Pancreas (tissue), 10 donors: ENCODE data around the gene FBLN1. TPM values are rescaled to one million over a fixed set of nuclear protein-coding genes. Genes with fewer than 3 reads are reported as not detected.

Experiments used
- ATAC-seq, 4 donors: fragments of 200-7000 bp; cut with Tn5 transposase; one replicate each; pipeline versions ENCODE4 v1.8.0 to v1.9.1; 2020; ENCODE audit warnings: mild to moderate bottlenecking in 4 of 4, moderate library complexity in 4 of 4
- DNase-seq, 6 donors: peaks; one replicate each; pipeline ENCODE4 v3.0.0-alpha.2; 2020
- FAIRE-seq: peaks from 2 replicates; lab custom pipeline; 2012; peaks lifted over from hg19 to GRCh38; lab: Jason Lieb, UNC
- H3K27ac ChIP-seq, 4 donors: fragments of 200-600 bp; sonication (generic); 1 replicate in 3 of 4; 2 replicates in 1 of 4; pipeline versions ENCODE4 v1.5.0 to v1.8.0; 2020
- H3K27me3 ChIP-seq, 4 donors: fragments of 200-600 bp; one replicate each; pipeline ENCODE4 v1.8.0; 2021
- H3K36me3 ChIP-seq, 3 donors: fragments of 200-600 bp; sonication (generic) in 1 of 3; one replicate each; pipeline versions ENCODE4 v1.5.0 to v1.8.0; 2020 to 2021
- H3K4me1 ChIP-seq, 3 donors: fragments of 200-600 bp; one replicate each; pipeline ENCODE4 v1.8.0; 2021
- H3K4me3 ChIP-seq, 4 donors: fragments of 200-600 bp; sonication (generic) in 2 of 4; one replicate each; pipeline versions ENCODE4 v1.5.0 to v1.8.0; 2020 to 2021
- H3K9me3 ChIP-seq, 4 donors: fragments of 200-600 bp; one replicate each; pipeline ENCODE4 v1.8.0; 2021
- CTCF ChIP-seq, 4 donors: fragments of 200-600 bp; sonication (generic) in 3 of 4; IDR thresholded peaks; one replicate each; pipeline versions ENCODE4 v1.5.0 to v1.8.0; 2021; ENCODE audit warnings: antibody characterized with exemption in 4 of 4
- WGBS, 2 donors: extraction: QIAGEN DNeasy Blood & Tissue Kit; methylation state at CpG; one replicate each; pipeline ENCODE4 v1.1.7; 2013; 5-methylcytosine and 5-hydroxymethylcytosine counted together
- intact Hi-C, 3 donors: fragments of 100-400 bp; cut with DNase I; formaldehyde crosslinking; loops; one replicate each; pipeline versions ENCODE4 v1.11.1 to v1.14.2; 2022
- polyA plus RNA-seq, 2 donors: library from polyadenylated mRNA; stranded (reverse); fragments of 200-250 nt; gene quantifications; one replicate each; pipeline ENCODE4 v1.2.3, GENCODE V29; 2013
- total RNA-seq, 6 donors: library from RNA; stranded (reverse); fragmentation: NEBNext Ultra II Directional in 4 of 6; extraction: Animal tissue kit (Norgen Biotek cat#: 25700) in 4 of 6; gene quantifications; one replicate each; pipeline versions ENCODE4 v1.2.1 to v1.2.4, GENCODE V29; 2021 to 2023
- donor health status: healthy with polysubstance abuse.
- donor health status: DM: no; HTN: no; CAD: no; lungs with moderate emphysema.
- donor health status: DM: no; HTN: no; CAD: no.
- donor health status: control.
- donor health status: control.
- donor health status: Bipolar disorder and iron deficiency.
- donor health status: DM: yes; HTN: yes; CAD: no.
- donor health status: DM: no; HTN: no; CAD: no.
- donor health status: DM: no; HTN: no; CAD: no.
- donor health status: DM: yes; HTN: yes; CAD: no.

FBLN1 gene
- total and polyA plus RNA-seq, 8 donors, result 12.0 to 114 (median 21.5) TPM

GRCh38 chr22:45503816-45504372 lies 1.2 kb downstream of the FBLN1 start:
- TF ChIP-seq CTCF (IDR thresholded peaks at IDR 0.05), result no peak
- H3K36me3 ChIP-seq, result no peaks in the 10 kb centered on the region
- no peaks in the 10 kb centered on the region for H3K4me1 ChIP-seq
- DNase-seq, result peak in 2 of 6 donors; percentile 18 to 52
- H3K9me3 ChIP-seq, result no peaks in the 10 kb centered on the region
- H3K27ac ChIP-seq, result no peak overlapping the region
- intact Hi-C loops, result no loop called here
- no peak for ATAC-seq
- 50 to 61% methylated on average over 15 of the region's 15 CpGs for WGBS, 2 donors
- H3K4me3 ChIP-seq, result peak overlapping the region in 2 of 4 donors; percentile 36 to 45
- H3K27me3 ChIP-seq, result no peaks in the 10 kb centered on the region
- FAIRE-seq, result no peak

- Histone ChIP-seq H3K4me1 (no peaks in the 10 kb centered on the region), H3K9me3 (no peaks in the 10 kb centered on the region), H3K4me3 (peak overlapping the region in 1 of 4 donors; percentile 45), H3K36me3 (no peaks in the 10 kb centered on the region), H3K27me3 (no peaks in the 10 kb centered on the region), H3K27ac (no peak overlapping the region)
- intact Hi-C loops, result no loop called here
- FAIRE-seq, result no peak
- ATAC-seq, result peak in 1 of 4 donors; percentile 16
- no peak for TF ChIP-seq CTCF (IDR thresholded peaks at IDR 0.05)
- WGBS, 2 donors, result 48 to 49% methylated on average over 31 of the region's 31 CpGs
- peak in 1 of 6 donors; percentile 33 for DNase-seq
Observed at GRCh38 chr22:45504373-45505341, 2.0 kb downstream of the FBLN1 start.

GRCh38 chr22:45505991-45506747 lies 3.5 kb downstream of the FBLN1 start:
- WGBS, 2 donors, result 85 to 87% methylated on average over 14 of the region's 14 CpGs
- ATAC-seq, result no peak
- H3K36me3 ChIP-seq, result no peaks in the 10 kb centered on the region
- DNase-seq, result peak in 1 of 6 donors; percentile 14
- no peak overlapping the region for H3K27ac ChIP-seq
- intact Hi-C loops, result no loop called here
- no peak for FAIRE-seq
- TF ChIP-seq CTCF (IDR thresholded peaks at IDR 0.05), result no peak
- H3K4me3 ChIP-seq, result no peak overlapping the region
- no peaks in the 10 kb centered on the region for H3K9me3 ChIP-seq
- H3K4me1 ChIP-seq, result no peaks in the 10 kb centered on the region
- H3K27me3 ChIP-seq, result no peaks in the 10 kb centered on the region

GRCh38 chr22:45506816-45507360 lies 4.2 kb downstream of the FBLN1 start:
- TF ChIP-seq CTCF (IDR thresholded peaks at IDR 0.05), result no peak
- H3K9me3 ChIP-seq, result no peaks in the 10 kb centered on the region
- no peaks in the 10 kb centered on the region for H3K27me3 ChIP-seq
- no peaks in the 10 kb centered on the region for H3K36me3 ChIP-seq
- DNase-seq, result peak in 1 of 6 donors; percentile 20
- no peak overlapping the region for H3K4me3 ChIP-seq
- FAIRE-seq, result no peak
- no peak overlapping the region for H3K27ac ChIP-seq
- no peaks in the 10 kb centered on the region for H3K4me1 ChIP-seq
- WGBS, 2 donors, result 72 to 81% methylated on average over 8 of the region's 8 CpGs
- ATAC-seq, result no peak
- intact Hi-C loops, result no loop called here
